Right cardiac atrium (tissue), 5 donors: Measurements from ENCODE around the gene SQSTM1. TPM values are rescaled to one million over a fixed set of nuclear protein-coding genes. Genes with fewer than 3 reads are reported as not detected.
"Not testable (repeated sequence)": the region's sequence is repeated elsewhere in the genome, so short reads cannot be mapped to it uniquely, and the experiment has no call there.

ENCODE experiments used
- ATAC-seq, 2 donors: fragments of 200-7000 bp; cut with Tn5 transposase; one replicate each; pipeline versions ENCODE4 v1.8.0 to v1.9.1; 2020; ENCODE audit warnings: moderate library complexity in 2 of 2, mild to moderate bottlenecking in 1 of 2
- DNase-seq, 3 donors: peaks; one replicate each; pipeline ENCODE4 v3.0.0-alpha.2; 2020
- H3K27ac ChIP-seq: one replicate; pipeline ENCODE4 v1.5.1; 2013; ENCODE audit warnings: mild to moderate bottlenecking, low read length, control low read depth, moderate library complexity
- H3K27me3 ChIP-seq: one replicate; pipeline ENCODE4 v1.6.1; 2013; ENCODE audit not compliant: control insufficient read depth, insufficient read depth
- H3K4me1 ChIP-seq: one replicate; pipeline ENCODE4 v1.6.1; 2013; ENCODE audit warnings: low read length; ENCODE audit not compliant: control insufficient read depth, insufficient read depth
- H3K4me3 ChIP-seq: one replicate; pipeline ENCODE4 v1.5.1; 2013; ENCODE audit warnings: low read length, control low read depth
- H3K9me3 ChIP-seq: one replicate; pipeline ENCODE4 v1.6.1; 2013; ENCODE audit warnings: low read length; ENCODE audit not compliant: control insufficient read depth
- WGBS: extraction: QIAGEN DNeasy Blood & Tissue Kit; methylation state at CpG from one replicate; pipeline ENCODE4 v1.1.7; 2013; 5-methylcytosine and 5-hydroxymethylcytosine counted together
- intact Hi-C, 4 donors: fragments of 100-400 bp; cut with DNase I; formaldehyde crosslinking; loops; one replicate each; pipeline versions ENCODE4 v1.11.0 to v1.14.0; 2022 to 2023
- polyA plus RNA-seq: library from polyadenylated mRNA; stranded (reverse); fragments of 200-250 nt; gene quantifications from one replicate; pipeline ENCODE4 v1.2.3, GENCODE V29; 2013
- total RNA-seq, 4 donors: library from RNA; stranded (reverse); fragmentation: NEBNext Ultra II Directional; extraction: Animal tissue kit (Norgen Biotek cat#: 25700); gene quantifications; one replicate each; pipeline ENCODE4 v1.2.1, GENCODE V29; 2021
- donor health status: healthy with polysubstance abuse.
- donor health status: DM: no; HTN: yes; CAD: no.
- donor health status: DM: no; HTN: no; CAD: no.
- donor health status: DM: no; HTN: yes; CAD: no; lungs with severe emphysema.
- donor health status: DM: yes; HTN: yes; CAD: no.

The SQSTM1 gene
- total and polyA plus RNA-seq, 5 donors = 257 to 406 (median 349) TPM

DNA sequence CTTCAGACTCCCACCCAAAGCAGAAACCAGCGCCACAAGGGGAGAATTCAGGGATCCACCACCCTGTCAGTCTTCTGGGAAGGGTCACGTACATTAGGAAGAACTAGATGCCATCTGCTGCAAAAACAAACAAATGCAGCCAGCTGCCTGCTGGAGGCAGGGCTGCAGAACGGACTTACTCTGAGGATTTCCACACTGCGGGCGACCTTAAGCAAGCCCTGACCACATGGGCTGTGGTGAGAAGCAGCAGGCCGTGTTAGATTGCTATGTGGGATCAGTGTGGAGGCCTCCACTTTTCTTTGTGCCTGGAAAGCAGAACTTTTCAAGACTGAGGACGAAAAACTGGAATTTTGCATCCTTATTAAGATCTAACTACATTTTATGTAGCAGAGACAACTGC is 40.3 kb upstream of the SQSTM1 start:
- Histone ChIP-seq H3K27ac (no peak overlapping the region), H3K9me3 (no peaks in the 10 kb centered on the region), H3K27me3 (no peaks in the 10 kb centered on the region), H3K4me1 (no peaks in the 10 kb centered on the region), H3K4me3 (no peak overlapping the region)
- DNase-seq (peak in 1 of 3 donors; percentile 58), ATAC-seq (no peak)
- 85% methylated on average over 7 of the region's 7 CpGs for WGBS
- intact Hi-C loops = no loop called here

DNA sequence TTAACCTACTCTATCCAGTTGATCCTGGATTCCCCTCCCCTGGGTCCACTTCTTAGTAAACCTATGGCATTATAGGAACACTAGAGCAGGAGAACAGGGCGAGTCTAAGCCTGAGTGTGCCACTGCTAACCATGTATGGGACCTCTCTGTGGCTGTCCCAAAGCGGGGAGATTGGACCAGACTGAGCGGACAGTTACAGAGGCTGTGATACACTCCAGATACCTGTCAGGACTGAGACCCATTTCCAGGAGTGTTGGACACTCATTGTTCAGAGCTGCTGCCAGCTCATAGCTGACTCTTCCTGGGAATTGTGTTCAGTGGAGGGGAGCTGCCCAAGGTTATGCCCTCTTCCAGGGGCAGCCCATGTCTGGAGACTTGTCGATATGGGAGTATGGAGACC is 38.9 kb upstream of the SQSTM1 start:
- DNase-seq (peak in 1 of 3 donors; percentile 7), ATAC-seq (no peak)
- no peak overlapping the region for H3K4me3 ChIP-seq
- WGBS = 95% methylated on average over 4 of the region's 4 CpGs
- no peaks in the 10 kb centered on the region for H3K27me3 ChIP-seq
- intact Hi-C loops = no loop called here
- H3K27ac ChIP-seq = no peak overlapping the region
- no peaks in the 10 kb centered on the region for H3K9me3 ChIP-seq
- H3K4me1 ChIP-seq = no peaks in the 10 kb centered on the region

DNA sequence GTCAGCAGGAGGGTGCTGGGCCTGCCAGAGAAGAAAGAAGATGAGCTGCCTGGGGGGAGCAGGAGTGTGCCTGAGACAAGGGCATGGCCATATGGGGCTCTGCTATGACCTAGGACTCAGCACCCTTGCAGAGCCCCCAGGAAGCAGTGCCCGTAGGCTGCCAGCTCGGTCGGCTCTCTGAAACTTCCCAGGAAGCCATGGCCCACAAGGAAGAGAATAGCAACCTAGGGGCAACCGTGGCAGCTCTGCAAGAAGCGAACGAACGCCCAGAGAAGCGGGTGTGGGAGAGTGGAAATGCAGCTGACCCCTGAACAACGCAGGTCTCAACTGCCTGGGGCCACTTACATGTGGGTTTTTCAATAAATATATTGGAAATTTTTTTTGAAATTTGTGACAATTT is 37.6 kb upstream of the SQSTM1 start:
- H3K27me3 ChIP-seq = no peaks in the 10 kb centered on the region
- no peak overlapping the region for H3K27ac ChIP-seq
- no peak overlapping the region for H3K4me3 ChIP-seq
- intact Hi-C loops = no loop called here
- WGBS = 94% methylated on average over 9 of the region's 9 CpGs
- DNase-seq (peak in 1 of 3 donors; percentile 9), ATAC-seq (no peak)
- H3K4me1 ChIP-seq = no peaks in the 10 kb centered on the region
- H3K9me3 ChIP-seq = no peaks in the 10 kb centered on the region

DNA sequence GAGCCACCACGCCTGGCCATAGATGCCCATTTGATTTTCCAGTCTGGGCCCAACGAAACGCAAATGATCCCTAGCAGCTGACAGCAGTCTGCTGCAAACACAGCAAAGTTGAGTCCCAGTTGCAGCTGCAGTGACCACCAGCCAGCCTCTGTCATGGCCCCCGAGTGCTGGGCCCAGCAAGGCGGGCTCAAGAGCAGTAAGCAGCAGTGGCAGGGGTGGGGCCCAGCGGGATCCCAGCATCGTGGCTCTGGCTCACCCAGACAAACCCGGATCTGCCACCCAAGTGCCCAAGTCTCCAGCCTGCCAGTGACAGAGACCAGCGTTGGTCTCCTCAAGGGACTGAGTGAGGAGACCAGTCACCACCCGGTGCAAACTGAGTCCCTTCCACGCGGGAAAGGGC is 33.8 kb upstream of the SQSTM1 start:
- intact Hi-C loops = no loop called here
- H3K27me3 ChIP-seq = no peaks in the 10 kb centered on the region
- no peaks in the 10 kb centered on the region for H3K4me1 ChIP-seq
- DNase-seq (peak in 1 of 3 donors; percentile 43), ATAC-seq (no peak)
- WGBS = 80% methylated on average over 12 of the region's 12 CpGs
- H3K27ac ChIP-seq = no peak overlapping the region
- no peaks in the 10 kb centered on the region for H3K9me3 ChIP-seq
- no peak overlapping the region for H3K4me3 ChIP-seq

DNA sequence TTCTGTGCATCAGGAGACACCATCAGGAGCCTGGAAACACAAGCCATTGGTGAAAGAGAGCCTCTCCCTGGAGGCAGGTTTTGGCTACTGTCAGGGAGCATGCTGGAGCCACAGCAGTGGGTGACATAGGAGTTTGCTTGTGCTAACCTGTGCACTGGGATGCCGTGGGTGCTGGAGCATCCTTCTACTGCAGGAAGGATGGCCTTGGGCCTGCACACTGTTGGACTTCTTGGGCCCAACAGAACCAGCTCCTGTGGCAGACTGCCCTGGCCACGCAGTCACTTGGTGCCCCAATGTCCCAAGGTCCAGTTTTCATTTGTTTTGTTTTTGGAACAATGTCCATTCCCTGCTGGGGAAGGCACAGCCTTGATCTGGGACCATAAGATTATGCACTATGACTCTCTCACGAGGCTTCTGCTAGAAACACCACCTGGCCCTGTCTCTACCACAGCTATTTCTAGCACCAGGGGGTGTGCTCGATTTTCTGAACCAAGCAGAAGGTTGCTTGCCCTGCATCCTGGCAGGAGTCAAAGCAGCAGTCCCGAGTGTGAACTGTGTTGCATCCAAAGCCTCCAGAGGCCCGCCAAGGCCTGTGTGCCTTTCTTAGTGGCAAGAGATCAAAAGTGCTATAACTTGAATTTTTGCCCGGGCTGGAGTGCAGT is 32.4 kb upstream of the SQSTM1 start:
- intact Hi-C loops = no loop called here
- no peak for ATAC-seq
- no peak overlapping the region for H3K4me3 ChIP-seq
- 88% methylated on average over 7 of the region's 7 CpGs for WGBS
- DNase-seq = peak in 1 of 3 donors; percentile 27
- H3K9me3 ChIP-seq = no peaks in the 10 kb centered on the region
- no peaks in the 10 kb centered on the region for H3K27me3 ChIP-seq
- no peak overlapping the region for H3K27ac ChIP-seq
- peaks cover 6% of the 10 kb centered on the region for H3K4me1 ChIP-seq

DNA sequence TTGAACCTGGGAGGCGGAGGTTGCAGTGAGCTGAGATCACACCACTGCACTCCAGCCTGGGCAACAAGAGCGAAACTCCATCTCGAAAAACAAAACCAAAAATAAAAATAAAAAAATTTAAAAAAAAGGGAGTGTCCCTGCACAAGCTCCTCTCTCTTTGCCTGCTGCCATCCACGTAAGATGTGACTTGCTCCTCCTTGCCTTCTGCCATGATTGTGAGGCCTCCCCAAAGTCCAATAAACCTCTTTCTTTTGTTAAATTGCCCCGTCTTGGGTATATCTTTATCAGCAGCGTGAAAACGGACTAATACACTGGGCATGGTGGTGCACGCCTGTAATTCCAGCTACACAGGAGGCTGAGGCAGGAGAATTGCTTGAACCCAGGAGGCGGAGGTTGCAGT is 31.4 kb upstream of the SQSTM1 start:
- 97% methylated on average over 9 of the region's 9 CpGs for WGBS
- H3K27ac ChIP-seq, H3K4me1 ChIP-seq, DNase-seq, ATAC-seq, H3K9me3 ChIP-seq, H3K4me3 ChIP-seq, intact Hi-C loops, H3K27me3 ChIP-seq: not testable (repeated sequence)

DNA sequence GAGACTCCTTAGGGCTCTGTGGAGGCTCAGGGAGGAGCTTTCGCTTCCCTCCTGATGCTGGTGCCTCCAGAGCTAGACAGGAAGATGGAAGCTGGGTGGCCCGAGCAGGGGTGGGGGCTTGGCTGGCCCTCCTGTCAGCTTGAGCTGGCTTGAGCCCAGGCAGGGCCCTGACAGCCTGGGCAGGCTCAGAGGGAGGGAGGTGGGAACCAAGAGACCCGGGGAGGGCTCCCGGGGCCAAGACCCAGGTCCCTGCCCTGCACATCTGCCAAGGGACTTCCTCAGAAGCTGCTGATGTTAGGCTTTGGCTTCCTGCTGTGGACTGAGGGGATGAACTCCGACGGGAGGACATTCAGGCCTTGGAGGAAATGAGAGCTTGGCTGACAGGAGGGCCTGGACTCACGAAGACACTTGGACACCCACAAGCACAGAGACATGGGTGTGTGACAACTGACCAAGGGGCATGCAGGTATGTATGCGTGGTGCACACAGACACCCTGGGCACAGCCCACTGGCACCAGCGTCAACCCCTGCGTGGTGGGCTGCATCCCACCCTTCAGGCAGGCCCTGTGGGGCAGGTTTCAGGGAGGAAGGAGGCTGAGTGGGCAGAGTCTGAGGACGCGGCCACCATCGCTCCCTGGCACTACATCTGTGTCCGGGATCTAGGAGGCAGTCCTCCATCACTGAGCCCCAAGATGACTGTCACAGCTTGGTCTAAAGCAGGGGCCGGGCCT is 28.7 kb upstream of the SQSTM1 start:
- intact Hi-C loops = no loop called here
- H3K4me1 ChIP-seq = peaks cover 16% of the 10 kb centered on the region
- ATAC-seq = peak; percentile 2 to 3
- WGBS = 48% methylated on average over 15 of the region's 15 CpGs
- H3K27me3 ChIP-seq = no peaks in the 10 kb centered on the region
- DNase-seq = peak; percentile 51 to 88 (median 87)
- H3K27ac ChIP-seq = peak overlapping the region; percentile 36
- H3K4me3 ChIP-seq = no peak overlapping the region
- no peaks in the 10 kb centered on the region for H3K9me3 ChIP-seq

DNA sequence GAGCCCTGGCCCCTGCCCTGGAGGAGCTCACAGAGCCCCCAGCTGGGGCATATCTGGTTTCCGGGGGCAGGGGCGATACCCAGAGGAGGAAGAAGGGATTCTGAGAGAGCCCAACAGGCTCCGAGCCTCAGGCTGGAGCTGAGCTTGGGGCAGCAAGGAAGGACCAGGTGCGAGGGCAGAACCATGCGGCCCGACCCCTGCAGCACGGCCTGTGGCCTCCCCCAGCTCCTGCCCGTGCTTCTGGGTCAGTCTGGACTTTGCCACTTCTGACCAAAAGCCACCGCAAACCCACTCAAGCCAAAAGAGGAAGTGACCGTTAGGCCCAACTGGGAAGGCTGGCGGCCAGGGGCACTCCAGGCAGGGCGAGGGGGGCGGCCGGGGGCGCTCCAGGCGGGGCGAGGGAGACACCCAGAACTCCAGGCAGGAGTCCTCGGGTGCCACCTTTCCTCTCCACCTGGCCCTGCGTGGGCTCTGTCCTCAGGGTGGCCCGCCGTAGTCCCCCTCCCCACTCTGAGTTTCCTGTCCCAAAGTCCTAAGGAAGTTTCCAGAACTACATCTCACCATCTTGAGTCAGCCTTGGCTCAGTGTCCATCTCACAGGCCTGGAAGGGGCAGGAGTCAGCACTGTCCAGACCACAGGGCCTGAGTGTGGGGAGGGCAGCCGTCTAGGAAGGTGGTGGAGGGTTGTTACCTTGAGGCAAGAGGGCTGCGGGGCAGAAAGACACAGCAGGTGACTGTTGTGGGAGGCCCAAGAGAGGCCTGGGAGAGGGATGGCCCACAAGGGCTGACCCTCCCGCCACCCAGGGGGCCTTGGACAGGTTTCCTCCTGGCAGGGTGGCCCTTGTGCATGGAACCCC is 27.9 kb upstream of the SQSTM1 start:
- H3K27me3 ChIP-seq = no peaks in the 10 kb centered on the region
- peaks cover 16% of the 10 kb centered on the region for H3K4me1 ChIP-seq
- peak in 2 of 3 donors; percentile 73 to 83 for DNase-seq
- intact Hi-C loops = no loop called here
- ATAC-seq = peak; percentile 0 to 6
- WGBS = 70% methylated on average over 24 of the region's 24 CpGs
- no peak overlapping the region for H3K4me3 ChIP-seq
- peak overlapping the region; percentile 36 for H3K27ac ChIP-seq
- no peaks in the 10 kb centered on the region for H3K9me3 ChIP-seq

DNA sequence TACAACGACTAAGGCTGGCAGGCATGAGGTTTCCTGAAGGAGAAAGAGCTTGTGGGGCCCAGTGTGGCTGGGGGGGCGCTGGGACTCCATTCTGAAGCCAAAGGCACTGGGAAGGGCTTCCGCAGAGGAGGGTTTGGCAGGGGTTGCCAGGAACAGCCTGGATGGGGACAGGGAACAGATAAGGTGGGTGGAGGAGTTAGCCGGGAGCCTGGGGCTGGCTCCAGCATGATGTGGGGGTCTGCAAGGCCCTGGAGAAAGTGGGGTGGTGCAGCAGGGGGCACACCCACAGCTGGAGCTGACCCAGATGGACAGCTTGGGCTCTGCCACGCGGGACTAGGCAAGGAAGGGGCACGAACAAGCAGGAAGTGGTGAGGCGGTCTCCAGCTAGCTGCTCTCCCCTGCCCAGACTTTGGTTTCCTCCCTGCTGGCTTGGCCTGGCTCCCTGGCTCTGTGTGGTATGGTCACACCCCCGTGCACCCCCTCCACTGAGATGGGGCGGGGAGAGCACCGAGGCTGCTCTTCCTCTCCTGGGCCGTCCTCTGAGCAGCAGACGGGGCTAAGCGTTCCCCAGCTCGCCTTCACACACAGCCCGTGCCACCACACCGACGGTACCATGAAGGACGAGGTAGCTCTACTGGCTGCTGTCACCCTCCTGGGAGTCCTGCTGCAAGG is 27.1 kb upstream of the SQSTM1 start, which contains the start of gene LTC4S:
Gene LTC4S (plus strand): TSS at position 519 of the 672 bp plus-strand sequence. CDS start 95 bp downstream, at position 614.
- Histone ChIP-seq H3K9me3 (no peaks in the 10 kb centered on the region), H3K27me3 (no peaks in the 10 kb centered on the region), H3K4me3 (peak within 1 kb of the TSS; percentile 3), H3K27ac (peak within 1 kb of the TSS; percentile 36), H3K4me1 (peaks cover 16% of the 10 kb centered on the region)
- WGBS = 9% methylated on average over 19 of the region's 19 CpGs
- ATAC-seq = peak; percentile 82 to 84
- intact Hi-C loops = loop anchor here in 1 of 4 donors (2.0 kb wide), 1 partner anchor 61 kb away; the partner anchor contains the start of gene MAML1
- DNase-seq = peak; percentile 93 to 97 (median 96)

DNA sequence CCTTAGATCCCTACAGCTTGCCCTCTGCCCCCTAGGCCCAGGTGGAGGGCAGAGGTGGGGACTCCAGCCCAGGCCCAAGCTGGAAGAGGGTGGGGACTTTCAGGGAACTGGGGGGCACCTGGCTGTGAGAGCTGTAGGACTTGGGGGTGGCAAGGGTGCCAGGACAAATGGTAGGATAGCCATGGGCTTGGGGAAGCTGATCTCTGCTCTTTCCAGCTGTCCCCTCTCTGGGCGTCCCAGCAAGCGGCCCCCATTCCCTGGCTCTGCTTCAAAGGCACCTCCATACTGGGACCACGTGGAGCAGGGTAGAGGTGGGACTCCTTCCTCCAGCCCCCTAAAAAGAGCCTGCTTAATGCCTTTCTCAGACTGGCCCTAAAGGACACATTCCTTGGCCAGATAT is 26.5 kb upstream of the SQSTM1 start:
- peak overlapping the region; percentile 5 for H3K27ac ChIP-seq
- ATAC-seq (no peak), DNase-seq (peak in 1 of 3 donors; percentile 52)
- H3K4me3 ChIP-seq = peak overlapping the region; percentile 3
- intact Hi-C loops = loop anchor here in 1 of 4 donors (2.0 kb wide), 1 partner anchor 61 kb away; the partner anchor contains the start of gene MAML1
- no peaks in the 10 kb centered on the region for H3K9me3 ChIP-seq
- H3K27me3 ChIP-seq = no peaks in the 10 kb centered on the region
- peaks cover 16% of the 10 kb centered on the region for H3K4me1 ChIP-seq
- WGBS = 46% methylated on average over 3 of the region's 3 CpGs
